NCI-H460 (cell line): ENCODE data around the gene KRIT1. TPM values are rescaled to one million over a fixed set of nuclear protein-coding genes. Genes with fewer than 3 reads are reported as not detected.
"Not testable (repeated sequence)": the region's sequence is repeated elsewhere in the genome, so short reads cannot be mapped to it uniquely, and the experiment has no call there.

Source experiments
- DNase-seq: peaks from one replicate; pipeline ENCODE4 v3.0.0-alpha.2; 2016; ENCODE audit warnings: low read depth; ENCODE audit errors: extremely low read depth
- polyA plus RNA-seq: library from polyadenylated mRNA; depleted of rRNA; stranded (reverse); fragments of >200 nt; gene quantifications from 2 replicates; pipeline ENCODE4 v1.2.3, GENCODE V29; 2014; cell fraction: nucleus; rRNA removed
- total RNA-seq: library from RNA; depleted of rRNA; stranded (reverse); fragments of >200 nt; shearing (Covaris generic); gene quantifications from 2 replicates; pipeline ENCODE4 v1.2.3, GENCODE V29; 2014; rRNA removed

KRIT1 gene
- total RNA-seq: 58.7 and 61.4 TPM in 2 replicates
- polyA plus RNA-seq: 49.2 and 69.9 TPM in 2 replicates

- DNase-seq: peak; percentile 70
These were observed at the start of gene KRIT1, which contains the start of gene ANKIB1 for GRCh38 chr7:92245487-92246359. KRIT1 (minus strand) TSS chr7:92245914; CDS start chr7:92242135, 3,779 bp downstream. ANKIB1 (plus strand) TSS chr7:92245974; CDS start chr7:92294979, 49,005 bp downstream.

GRCh38 chr7:92295391-92295790 lies 49.7 kb upstream of the KRIT1 start:
- DNase-seq: no peak

- DNase-seq: no peak
These were observed 48.3 kb upstream of the KRIT1 start for GRCh38 chr7:92293896-92294590.

- DNase-seq: no peak
These were observed 47.3 kb upstream of the KRIT1 start for GRCh38 chr7:92292981-92293380.

GRCh38 chr7:92289321-92289720 lies 43.6 kb upstream of the KRIT1 start:
- DNase-seq: no peak

GRCh38 chr7:92282930-92283329 lies 37.2 kb upstream of the KRIT1 start:
- DNase-seq: no peak

GRCh38 chr7:92282221-92282814 lies 36.6 kb upstream of the KRIT1 start:
- DNase-seq: no peak

- no peak for DNase-seq
These were observed 35.3 kb upstream of the KRIT1 start for GRCh38 chr7:92281031-92281430.

- no peak for DNase-seq
These were observed 33.8 kb upstream of the KRIT1 start for GRCh38 chr7:92279396-92280031.

GRCh38 chr7:92276460-92276864 lies 30.7 kb upstream of the KRIT1 start:
- DNase-seq: no peak

- DNase-seq: no peak
These were observed 29.6 kb upstream of the KRIT1 start for GRCh38 chr7:92275327-92275726.

- DNase-seq: no peak
These were observed 23.2 kb upstream of the KRIT1 start for GRCh38 chr7:92268921-92269320.

GRCh38 chr7:92266415-92267241 lies 20.9 kb upstream of the KRIT1 start:
- DNase-seq: no peak

- no peak for DNase-seq
These were observed 14.6 kb upstream of the KRIT1 start for GRCh38 chr7:92260248-92260781.

GRCh38 chr7:92259610-92260247 lies 14.0 kb upstream of the KRIT1 start:
- DNase-seq: no peak

- DNase-seq: no peak
These were observed 13.3 kb upstream of the KRIT1 start for GRCh38 chr7:92259062-92259461.

- DNase-seq: no peak
These were observed 9.6 kb upstream of the KRIT1 start for GRCh38 chr7:92255308-92255707.

- DNase-seq: not testable (repeated sequence)
These were observed 9.1 kb upstream of the KRIT1 start for GRCh38 chr7:92254800-92255199.

GRCh38 chr7:92253251-92253650 lies 7.5 kb upstream of the KRIT1 start:
- DNase-seq: no peak
